ENCODE measurements around the gene HLA-DQA2.
A peak's percentile ranks its signal among the peaks of the same experiment; 100 is the strongest.
"Not testable (repeated sequence)": the region's sequence is repeated elsewhere in the genome, so short reads cannot be mapped to it uniquely, and the experiment has no call there.

Gene HLA-DQA2

DNA sequence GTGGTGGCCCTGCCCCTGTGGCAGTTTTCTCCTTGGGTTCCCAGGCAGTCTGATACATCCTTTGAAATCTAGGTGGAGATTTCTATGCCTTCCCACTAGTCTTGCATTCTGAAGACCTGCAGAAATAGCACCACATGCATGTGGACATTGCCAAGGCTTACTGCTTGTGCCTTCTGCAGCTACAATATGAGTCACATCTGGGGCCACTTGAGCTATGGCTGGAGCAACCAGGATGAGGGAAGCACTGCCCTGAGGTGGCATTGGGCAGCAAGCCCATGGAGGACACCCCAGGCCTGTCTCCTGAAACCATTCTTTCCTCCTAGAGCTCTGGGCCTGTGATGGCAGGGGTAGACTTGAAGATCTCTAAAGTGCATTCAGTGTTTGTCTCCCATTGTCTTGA is 37.8 kb downstream of the HLA-DQA2 start:
- no peak for DNase-seq (ENCODE audit: low read depth)

DNA sequence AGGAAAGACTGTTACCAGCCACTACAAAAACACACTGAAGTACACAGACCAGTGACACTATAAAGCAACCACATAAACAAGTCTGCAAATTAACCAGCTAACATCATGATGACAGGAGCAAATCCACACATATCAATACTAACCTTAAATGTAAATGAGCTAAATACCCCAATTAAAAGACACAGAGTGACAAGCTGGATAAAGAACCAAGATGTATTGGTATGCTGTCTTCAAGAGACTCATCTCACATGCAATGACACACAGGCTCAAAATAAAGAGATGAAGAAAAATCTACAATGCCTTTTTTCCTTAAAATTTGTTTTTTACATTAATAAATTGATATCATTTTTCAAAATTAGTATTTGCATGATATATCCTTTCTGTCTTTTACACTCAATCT is 41.7 kb downstream of the HLA-DQA2 start:
- not testable (repeated sequence) for DNase-seq (ENCODE audit: low read depth)

GRCh38 chr6:32785781-32786533 is 44.8 kb downstream of the HLA-DQA2 start:
- DNase-seq (ENCODE audit: low read depth), result peak; percentile 65

DNA sequence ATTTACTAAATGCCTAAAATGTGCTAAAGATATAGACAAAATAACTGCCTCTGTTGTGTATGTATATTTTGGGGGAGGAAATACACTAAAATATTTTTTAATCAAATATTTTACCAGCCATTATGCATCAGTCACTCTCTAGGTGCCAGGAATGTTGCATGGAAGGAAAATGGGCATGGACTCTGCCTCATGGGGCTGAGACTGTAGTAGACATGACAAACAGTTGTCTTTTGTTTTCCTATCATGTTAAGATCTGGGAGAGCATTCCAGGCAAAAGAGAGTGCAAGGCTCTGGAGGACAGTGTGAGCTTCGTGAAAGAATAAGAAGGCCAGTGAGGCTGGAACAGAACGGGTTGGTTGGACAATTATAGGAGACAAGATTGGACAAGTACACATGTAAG is 49.1 kb downstream of the HLA-DQA2 start:
- DNase-seq (ENCODE audit: low read depth), result no peak

DNA sequence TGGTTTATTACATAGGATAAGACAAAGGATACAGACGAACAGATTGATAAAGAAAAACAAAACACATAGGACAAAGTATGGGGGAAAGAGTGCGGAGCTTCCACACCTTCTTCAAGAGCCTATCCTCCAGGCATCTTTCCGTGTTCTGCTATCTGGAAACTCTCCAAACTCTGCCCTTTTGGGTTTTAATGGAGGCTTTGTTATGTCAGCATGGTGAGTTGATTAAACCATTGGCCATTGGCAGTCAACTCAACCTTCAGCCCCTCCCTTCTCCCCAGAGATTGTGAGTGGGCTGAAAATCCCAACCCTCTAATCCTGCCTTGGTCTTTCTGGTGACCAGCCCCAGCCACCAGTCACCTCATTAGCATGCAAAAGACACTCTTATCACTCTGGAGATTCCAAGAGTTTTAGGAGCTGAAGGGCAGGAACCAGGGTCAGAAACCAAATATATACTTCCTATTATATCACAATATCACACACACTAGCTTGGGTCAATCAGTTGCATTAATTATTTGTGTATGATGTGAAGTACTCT is 51.8 kb downstream of the HLA-DQA2 start:
- no peak for DNase-seq (ENCODE audit: low read depth)

GRCh38 chr6:32794510-32794909 is 53.3 kb downstream of the HLA-DQA2 start:
- no peak for DNase-seq (ENCODE audit: low read depth)

Data from iris pigment epithelial cell (primary cell).